ENCODE data around the gene ZBTB20.

Gene ZBTB20

GRCh38 chr3:114572364-114573062, 574.6 kb downstream of the ZBTB20 start:
- Histone ChIP-seq H3K4me3 (ENCODE audit: control insufficient read depth in 1 of 7, extremely low read depth in 1 of 7, insufficient read depth in 4 of 7, low read depth in 2 of 7, low read length in 6 of 7) (no peak overlapping the region), H3K27me3 (replicated peaks in 2 of 5; ENCODE audit: control insufficient read depth in 4 of 5, insufficient read depth in 5 of 5, low read length in 4 of 5) (no peaks in the 10 kb centered on the region), H3K4me1 (ENCODE audit: control extremely low read depth in 1 of 4, control insufficient read depth in 4 of 4, insufficient read depth in 4 of 4, low read length in 3 of 4) (peaks cover 0 to 2% (median 0%) of the 10 kb centered on the region in 4 experiments), H3K36me3 (ENCODE audit: control insufficient read depth in 4 of 4, insufficient read depth in 4 of 4, low read length in 3 of 4) (no peaks in the 10 kb centered on the region), H3K9me3 (ENCODE audit: control extremely low read depth in 1 of 5, control insufficient read depth in 4 of 5, insufficient read depth in 2 of 5, low read depth in 1 of 5, low read length in 4 of 5) (no peaks in the 10 kb centered on the region), H3K27ac (ENCODE audit: insufficient read depth in 1 of 2, low read depth in 1 of 2, low read length in 2 of 2, poor library complexity in 1 of 2, severe bottlenecking in 2 of 2) (no peak overlapping the region)
- WGBS (ENCODE audit: insufficient coverage): no CpG with 5 or more reads among the region's 3 CpGs
- ChIA-PET POLR2A (no interaction called here), CTCF (no interaction called here)
- DNase-seq: no peak

- Histone ChIP-seq H3K4me1 (ENCODE audit: control extremely low read depth in 1 of 4, control insufficient read depth in 4 of 4, insufficient read depth in 4 of 4, low read length in 3 of 4) (peaks cover 0 to 7% (median 1%) of the 10 kb centered on the region in 4 experiments), H3K9me3 (ENCODE audit: control extremely low read depth in 1 of 5, control insufficient read depth in 4 of 5, insufficient read depth in 2 of 5, low read depth in 1 of 5, low read length in 4 of 5) (no peaks in the 10 kb centered on the region), H3K27me3 (replicated peaks in 2 of 5; ENCODE audit: control insufficient read depth in 4 of 5, insufficient read depth in 5 of 5, low read length in 4 of 5) (no peaks in the 10 kb centered on the region), H3K4me3 (ENCODE audit: control insufficient read depth in 1 of 7, extremely low read depth in 1 of 7, insufficient read depth in 4 of 7, low read depth in 2 of 7, low read length in 6 of 7) (no peak overlapping the region), H3K36me3 (ENCODE audit: control insufficient read depth in 4 of 4, insufficient read depth in 4 of 4, low read length in 3 of 4) (no peaks in the 10 kb centered on the region), H3K27ac (ENCODE audit: insufficient read depth in 1 of 2, low read depth in 1 of 2, low read length in 2 of 2, poor library complexity in 1 of 2, severe bottlenecking in 2 of 2) (no peak overlapping the region)
- CTCF ChIA-PET: no interaction called here
- 93% methylated on average over 3 of the region's 3 CpGs for WGBS (ENCODE audit: insufficient coverage)
- DNase-seq: no peak
- POLR2A ChIA-PET: no interaction called here
These were observed 575.7 kb downstream of the ZBTB20 start for GRCh38 chr3:114571363-114571762.

GRCh38 chr3:114569186-114569585, 577.9 kb downstream of the ZBTB20 start:
- Histone ChIP-seq H3K36me3 (ENCODE audit: control insufficient read depth in 4 of 4, insufficient read depth in 4 of 4, low read length in 3 of 4) (no peaks in the 10 kb centered on the region), H3K27ac (ENCODE audit: insufficient read depth in 1 of 2, low read depth in 1 of 2, low read length in 2 of 2, poor library complexity in 1 of 2, severe bottlenecking in 2 of 2) (no peak overlapping the region), H3K9me3 (ENCODE audit: control extremely low read depth in 1 of 5, control insufficient read depth in 4 of 5, insufficient read depth in 2 of 5, low read depth in 1 of 5, low read length in 4 of 5) (peaks cover 0 to under 1% (median 0%) of the 10 kb centered on the region in 5 experiments), H3K27me3 (replicated peaks in 2 of 5; ENCODE audit: control insufficient read depth in 4 of 5, insufficient read depth in 5 of 5, low read length in 4 of 5) (no peaks in the 10 kb centered on the region), H3K4me3 (ENCODE audit: control insufficient read depth in 1 of 7, extremely low read depth in 1 of 7, insufficient read depth in 4 of 7, low read depth in 2 of 7, low read length in 6 of 7) (no peak overlapping the region), H3K4me1 (ENCODE audit: control extremely low read depth in 1 of 4, control insufficient read depth in 4 of 4, insufficient read depth in 4 of 4, low read length in 3 of 4) (peaks cover 0 to 7% (median 1%) of the 10 kb centered on the region in 4 experiments)
- DNase-seq: no peak
- POLR2A ChIA-PET: no interaction called here
- CTCF ChIA-PET: no interaction called here
- WGBS (ENCODE audit: insufficient coverage): 95% methylated on average over 2 of the region's 2 CpGs

GRCh38 chr3:114567771-114568170, 579.3 kb downstream of the ZBTB20 start:
- Histone ChIP-seq H3K27me3 (replicated peaks in 2 of 5; ENCODE audit: control insufficient read depth in 4 of 5, insufficient read depth in 5 of 5, low read length in 4 of 5) (no peaks in the 10 kb centered on the region), H3K9me3 (ENCODE audit: control extremely low read depth in 1 of 5, control insufficient read depth in 4 of 5, insufficient read depth in 2 of 5, low read depth in 1 of 5, low read length in 4 of 5) (peaks cover 0 to 5% (median 0%) of the 10 kb centered on the region in 5 experiments), H3K4me3 (ENCODE audit: control insufficient read depth in 1 of 7, extremely low read depth in 1 of 7, insufficient read depth in 4 of 7, low read depth in 2 of 7, low read length in 6 of 7) (no peak overlapping the region), H3K36me3 (ENCODE audit: control insufficient read depth in 4 of 4, insufficient read depth in 4 of 4, low read length in 3 of 4) (peaks cover 0 to 5% (median 2%) of the 10 kb centered on the region in 4 experiments), H3K27ac (ENCODE audit: insufficient read depth in 1 of 2, low read depth in 1 of 2, low read length in 2 of 2, poor library complexity in 1 of 2, severe bottlenecking in 2 of 2) (no peak overlapping the region), H3K4me1 (ENCODE audit: control extremely low read depth in 1 of 4, control insufficient read depth in 4 of 4, insufficient read depth in 4 of 4, low read length in 3 of 4) (peaks cover 0 to 7% (median 1%) of the 10 kb centered on the region in 4 experiments)
- DNase-seq: no peak
- ChIA-PET CTCF (interaction anchor here (2.4 kb wide), 1 partner anchor 9 kb away, joined by 7 read pairs; no protein-coding TSS in a partner anchor), POLR2A (no interaction called here)
- no CpG with 5 or more reads among the region's 2 CpGs for WGBS (ENCODE audit: insufficient coverage)

- Histone ChIP-seq H3K27me3 (replicated peaks in 2 of 5; ENCODE audit: control insufficient read depth in 4 of 5, insufficient read depth in 5 of 5, low read length in 4 of 5) (no peaks in the 10 kb centered on the region), H3K9me3 (ENCODE audit: control extremely low read depth in 1 of 5, control insufficient read depth in 4 of 5, insufficient read depth in 2 of 5, low read depth in 1 of 5, low read length in 4 of 5) (peaks cover 0 to 6% (median 0%) of the 10 kb centered on the region in 5 experiments)
- POLR2A ChIA-PET: no interaction called here
These were observed 580.3 kb downstream of the ZBTB20 start for GRCh38 chr3:114566767-114567166.

GRCh38 chr3:114566162-114566755, 580.8 kb downstream of the ZBTB20 start:
- peak in 2 of 3 donors; percentile 9 to 45 for DNase-seq
- Histone ChIP-seq H3K9me3 (ENCODE audit: control extremely low read depth in 1 of 5, control insufficient read depth in 4 of 5, insufficient read depth in 2 of 5, low read depth in 1 of 5, low read length in 4 of 5) (peaks cover 0 to 11% (median 0%) of the 10 kb centered on the region in 5 experiments), H3K4me1 (ENCODE audit: control extremely low read depth in 1 of 4, control insufficient read depth in 4 of 4, insufficient read depth in 4 of 4, low read length in 3 of 4) (peaks cover 0 to 6% (median 1%) of the 10 kb centered on the region in 4 experiments), H3K4me3 (ENCODE audit: control insufficient read depth in 1 of 7, extremely low read depth in 1 of 7, insufficient read depth in 4 of 7, low read depth in 2 of 7, low read length in 6 of 7) (no peak overlapping the region), H3K27ac (ENCODE audit: insufficient read depth in 1 of 2, low read depth in 1 of 2, low read length in 2 of 2, poor library complexity in 1 of 2, severe bottlenecking in 2 of 2) (no peak overlapping the region), H3K36me3 (ENCODE audit: control insufficient read depth in 4 of 4, insufficient read depth in 4 of 4, low read length in 3 of 4) (peaks cover 0 to 5% (median 3%) of the 10 kb centered on the region in 4 experiments), H3K27me3 (replicated peaks in 2 of 5; ENCODE audit: control insufficient read depth in 4 of 5, insufficient read depth in 5 of 5, low read length in 4 of 5) (no peaks in the 10 kb centered on the region)
- 78% methylated on average over 5 of the region's 5 CpGs for WGBS (ENCODE audit: insufficient coverage)
- CTCF ChIA-PET: interaction anchor here (1.4 to 2.4 kb wide), 2 partner anchors 9 to 11 kb away, joined by 4 to 7 read pairs; no protein-coding TSS in a partner anchor
- POLR2A ChIA-PET: no interaction called here

More at GRCh38 chr3:114566767-114567166, 580.3 kb downstream of the ZBTB20 start:
- DNase-seq: no peak
- H3K36me3 ChIP-seq (ENCODE audit: control insufficient read depth in 4 of 4, insufficient read depth in 4 of 4, low read length in 3 of 4): peaks cover 0 to 5% (median 2%) of the 10 kb centered on the region in 4 experiments
- H3K27ac ChIP-seq (ENCODE audit: insufficient read depth in 1 of 2, low read depth in 1 of 2, low read length in 2 of 2, poor library complexity in 1 of 2, severe bottlenecking in 2 of 2): no peak overlapping the region
- CTCF ChIA-PET: interaction anchor here (2.4 kb wide), 1 partner anchor 10 kb away, joined by 7 read pairs; no protein-coding TSS in a partner anchor
- peaks cover 0 to 7% (median 1%) of the 10 kb centered on the region in 4 experiments for H3K4me1 ChIP-seq (ENCODE audit: control extremely low read depth in 1 of 4, control insufficient read depth in 4 of 4, insufficient read depth in 4 of 4, low read length in 3 of 4)
- H3K4me3 ChIP-seq (ENCODE audit: control insufficient read depth in 1 of 7, extremely low read depth in 1 of 7, insufficient read depth in 4 of 7, low read depth in 2 of 7, low read length in 6 of 7): no peak overlapping the region

GRCh38 chr3:114565216-114565615, 581.9 kb downstream of the ZBTB20 start:
- Histone ChIP-seq H3K36me3 (ENCODE audit: control insufficient read depth in 4 of 4, insufficient read depth in 4 of 4, low read length in 3 of 4) (peaks cover 0 to 5% (median 4%) of the 10 kb centered on the region in 4 experiments), H3K4me1 (ENCODE audit: control extremely low read depth in 1 of 4, control insufficient read depth in 4 of 4, insufficient read depth in 4 of 4, low read length in 3 of 4) (peaks cover 0 to 6% (median 1%) of the 10 kb centered on the region in 4 experiments), H3K9me3 (ENCODE audit: control extremely low read depth in 1 of 5, control insufficient read depth in 4 of 5, insufficient read depth in 2 of 5, low read depth in 1 of 5, low read length in 4 of 5) (peaks cover 0 to 11% (median 0%) of the 10 kb centered on the region in 5 experiments), H3K4me3 (ENCODE audit: control insufficient read depth in 1 of 7, extremely low read depth in 1 of 7, insufficient read depth in 4 of 7, low read depth in 2 of 7, low read length in 6 of 7) (no peak overlapping the region), H3K27ac (ENCODE audit: insufficient read depth in 1 of 2, low read depth in 1 of 2, low read length in 2 of 2, poor library complexity in 1 of 2, severe bottlenecking in 2 of 2) (no peak overlapping the region), H3K27me3 (replicated peaks in 2 of 5; ENCODE audit: control insufficient read depth in 4 of 5, insufficient read depth in 5 of 5, low read length in 4 of 5) (no peaks in the 10 kb centered on the region)
- POLR2A ChIA-PET: no interaction called here
- CTCF ChIA-PET: interaction anchor here (1.4 kb wide), 1 partner anchor 8 kb away, joined by 4 read pairs; no protein-coding TSS in a partner anchor
- 94% methylated on average over 7 of the region's 8 CpGs for WGBS (ENCODE audit: insufficient coverage)
- no peak for DNase-seq

Measured in common myeloid progenitor, CD34-positive (primary cell).